SK-N-SH treated with all-trans-retinoic acid at 6 μM for 48 hours (cell line): Measurements from ENCODE around the gene KLK3.
"Not testable (repeated sequence)": the region's sequence is repeated elsewhere in the genome, so short reads cannot be mapped to it uniquely, and the experiment has no call there.

ENCODE experiments used
- BACH2 ChIP-seq: fragments of 250-450 bp; sonication (Bioruptor Pico); IDR thresholded peaks from 2 replicates; pipeline ENCODE4 v1.9.0; 2021; ENCODE audit warnings: mild to moderate bottlenecking, borderline replicate concordance
- RARB ChIP-seq: fragments of 250-450 bp; sonication (Bioruptor Pico); IDR thresholded peaks from 2 replicates; pipeline ENCODE4 v1.8.0; 2021; ENCODE audit warnings: mild to moderate bottlenecking, moderate library complexity
- SNAI2 ChIP-seq: fragments of 250-450 bp; sonication (Bioruptor Pico); IDR thresholded peaks from 2 replicates; pipeline ENCODE4 v1.5.0; 2020; ENCODE audit warnings: mild to moderate bottlenecking, moderate library complexity
- ZC3H10 ChIP-seq: fragments of 250-450 bp; sonication (Bioruptor Pico); IDR thresholded peaks from 2 replicates; pipeline ENCODE4 v1.5.1; 2021; ENCODE audit warnings: mild to moderate bottlenecking, moderate library complexity
- ZFP30 ChIP-seq: fragments of 450-650 bp; formaldehyde crosslinking; IDR thresholded peaks from 2 replicates; pipeline ENCODE4 v1.5.0; 2022; ENCODE audit warnings: mild to moderate bottlenecking, moderate library complexity
- ZNF565 ChIP-seq: fragments of 450-650 bp; formaldehyde crosslinking; conservative IDR thresholded peaks from 2 replicates; pipeline ENCODE4 v1.5.0; 2020; ENCODE audit warnings: low read depth, mild to moderate bottlenecking, moderate library complexity
- ZNF70 ChIP-seq: fragments of 450-650 bp; formaldehyde crosslinking; IDR thresholded peaks from 2 replicates; pipeline ENCODE4 v1.5.0; 2020; ENCODE audit warnings: mild to moderate bottlenecking, moderate library complexity
- TF ChIP-seq, protein P1 (sequence below): fragments of 250-450 bp; sonication (Bioruptor Pico); IDR thresholded peaks from 2 replicates; pipeline ENCODE4 v1.8.0; 2020; ENCODE audit warnings: mild to moderate bottlenecking, moderate library complexity, borderline replicate concordance

DNA sequence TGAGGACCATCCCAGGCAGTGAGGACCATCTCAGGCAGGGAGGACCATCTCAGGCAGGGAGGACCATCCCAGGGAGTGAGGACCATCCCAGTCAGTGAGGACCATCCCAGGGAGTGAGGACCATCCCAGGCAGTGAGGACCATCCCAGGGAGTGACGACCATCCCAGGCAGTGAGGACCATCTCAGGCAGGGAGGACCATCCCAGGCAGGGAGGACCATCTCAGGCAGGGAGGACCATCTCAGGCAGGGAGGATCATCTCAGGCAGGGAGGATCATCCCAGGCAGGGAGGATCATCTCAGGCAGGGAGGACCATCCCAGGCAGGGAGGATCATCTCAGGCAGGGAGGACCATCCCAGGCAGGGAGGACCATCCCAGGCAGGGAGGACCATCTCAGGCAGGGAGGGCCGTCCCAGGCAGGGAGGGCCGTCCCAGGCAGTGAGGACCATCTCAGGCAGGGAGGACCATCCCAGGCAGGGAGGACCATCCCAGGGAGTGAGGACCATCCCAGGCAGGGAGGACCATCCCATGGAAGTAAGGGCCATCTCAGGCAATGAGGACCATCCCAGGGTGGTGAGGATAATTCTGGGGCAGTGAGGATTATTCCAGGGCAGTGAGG, 43.0 kb upstream of the KLK3 start:
- not testable (repeated sequence) for TF ChIP-seq ZNF70 (CRISPR knock-in tag); ZFP30; SNAI2 (CRISPR knock-in tag); ZC3H10 (CRISPR knock-in tag); ZNF565 (CRISPR knock-in tag); BACH2 (CRISPR knock-in tag); RARB (CRISPR knock-in tag)
- TF ChIP-seq, protein P1, sequence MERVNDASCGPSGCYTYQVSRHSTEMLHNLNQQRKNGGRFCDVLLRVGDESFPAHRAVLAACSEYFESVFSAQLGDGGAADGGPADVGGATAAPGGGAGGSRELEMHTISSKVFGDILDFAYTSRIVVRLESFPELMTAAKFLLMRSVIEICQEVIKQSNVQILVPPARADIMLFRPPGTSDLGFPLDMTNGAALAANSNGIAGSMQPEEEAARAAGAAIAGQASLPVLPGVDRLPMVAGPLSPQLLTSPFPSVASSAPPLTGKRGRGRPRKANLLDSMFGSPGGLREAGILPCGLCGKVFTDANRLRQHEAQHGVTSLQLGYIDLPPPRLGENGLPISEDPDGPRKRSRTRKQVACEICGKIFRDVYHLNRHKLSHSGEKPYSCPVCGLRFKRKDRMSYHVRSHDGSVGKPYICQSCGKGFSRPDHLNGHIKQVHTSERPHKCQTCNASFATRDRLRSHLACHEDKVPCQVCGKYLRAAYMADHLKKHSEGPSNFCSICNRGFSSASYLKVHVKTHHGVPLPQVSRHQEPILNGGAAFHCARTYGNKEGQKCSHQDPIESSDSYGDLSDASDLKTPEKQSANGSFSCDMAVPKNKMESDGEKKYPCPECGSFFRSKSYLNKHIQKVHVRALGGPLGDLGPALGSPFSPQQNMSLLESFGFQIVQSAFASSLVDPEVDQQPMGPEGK (CRISPR knock-in tag), result not testable (repeated sequence)
